GM23248 (cell line): ENCODE measurements around the gene SARDH.

ENCODE experiments used
- EZH2 ChIP-seq: fragments of 200-600 bp; sonication (generic); IDR thresholded peaks from 2 replicates; pipeline ENCODE4 v1.6.1; 2018; ENCODE audit warnings: antibody characterized with exemption, mild to moderate bottlenecking; ENCODE audit not compliant: insufficient read depth, poor library complexity, severe bottlenecking
- EZH2phosphoT487 ChIP-seq: fragments of 200-600 bp; sonication (generic); IDR thresholded peaks from 2 replicates; pipeline ENCODE4 v1.6.1; 2018; ENCODE audit warnings: antibody characterized with exemption, moderate library complexity, mild to moderate bottlenecking, low read depth; ENCODE audit not compliant: insufficient read depth

DNA sequence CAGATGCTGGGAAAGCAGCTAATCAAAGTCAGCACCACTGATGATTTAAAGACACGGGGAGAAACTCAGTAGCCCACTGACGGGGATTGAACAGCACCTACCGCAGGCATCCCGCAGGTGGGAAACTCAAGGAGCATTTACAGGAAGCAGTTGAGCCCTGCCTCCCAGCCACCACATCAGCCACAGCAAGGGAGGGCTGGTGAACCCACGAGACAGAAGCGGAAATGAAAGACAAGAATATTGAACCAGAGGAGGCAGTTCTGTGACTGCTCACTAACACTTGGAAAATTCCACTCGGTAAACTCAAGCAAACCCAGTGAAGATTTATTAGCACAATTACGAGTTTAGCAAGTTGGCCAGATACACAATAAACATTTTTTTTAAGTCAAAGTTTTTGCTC is 118.4 kb downstream of the SARDH start:
- TF ChIP-seq EZH2 (no peak), EZH2phosphoT487 (no peak)
